ENCODE measurements around the gene GTPBP8.
A peak's percentile ranks its signal among the peaks of the same experiment; 100 is the strongest.

DNA sequence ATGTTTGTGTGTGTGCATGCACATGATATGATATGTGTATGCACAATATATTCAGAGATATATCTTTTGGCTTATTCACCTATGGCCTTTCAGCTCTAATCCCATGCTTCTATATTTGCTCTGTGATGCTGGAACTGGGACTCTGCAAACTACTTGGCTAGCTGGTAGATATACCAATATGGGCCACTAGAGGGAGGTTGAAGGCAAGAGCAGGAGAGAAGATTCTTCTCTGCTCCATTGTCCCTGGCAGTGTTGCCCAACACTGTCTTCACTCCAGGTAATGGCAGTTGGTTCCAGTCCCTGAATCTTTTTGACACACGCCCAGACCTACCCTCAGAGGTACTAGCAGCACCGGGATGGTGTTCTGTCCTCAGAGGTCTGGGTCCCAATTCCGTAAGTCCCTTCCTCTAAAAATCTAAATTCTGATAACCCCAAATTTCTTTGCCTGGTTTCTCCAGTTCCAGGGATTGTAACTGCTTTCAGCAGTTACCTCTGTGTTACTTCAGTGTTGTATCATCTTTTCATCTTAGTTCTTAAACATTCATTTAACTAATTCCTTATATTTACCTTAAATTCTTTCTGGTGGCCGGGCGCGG is 44.7 kb downstream of the GTPBP8 start:
- TF ChIP-seq CTCF (IDR thresholded peaks at IDR 0.05; ENCODE audit: low read length) = peak; percentile 66
- TF ChIP-seq EZH2 (IDR thresholded peaks at IDR 0.05; ENCODE audit: borderline replicate concordance, low read length) = no peak

Data from OCI-LY1 (cell line).